ENCODE results near the gene C16orf46.

GRCh38 chr16:81117436-81117835 lies 40.4 kb upstream of the C16orf46 start:
- TF ChIP-seq CTCF (IDR thresholded peaks at IDR 0.05), result no peak
- TF ChIP-seq ZFX (IDR thresholded peaks at IDR 0.05; ENCODE audit: borderline replicate concordance), result no peak
